ENCODE measurements around the gene ADCY5. TPM values are rescaled to one million over a fixed set of nuclear protein-coding genes. Genes with fewer than 3 reads are reported as not detected.

ADCY5 gene
- total RNA-seq, 1 experiment from 2014 or later = 0.90 TPM

GRCh38 chr3:123326531-123326930, 122.4 kb downstream of the ADCY5 start:
- DNase-seq (ENCODE audit: low spot score) = no peak

GRCh38 chr3:123325766-123326256, 123.1 kb downstream of the ADCY5 start:
- DNase-seq (ENCODE audit: low spot score) = no peak

- DNase-seq (ENCODE audit: low spot score) = no peak
These were observed 123.8 kb downstream of the ADCY5 start for GRCh38 chr3:123324880-123325765.

- no peak for DNase-seq (ENCODE audit: low spot score)
These were observed 125.1 kb downstream of the ADCY5 start for GRCh38 chr3:123323781-123324180.

GRCh38 chr3:123322866-123323265, 126.0 kb downstream of the ADCY5 start:
- no peak for DNase-seq (ENCODE audit: low spot score)

- DNase-seq (ENCODE audit: low spot score) = no peak
These were observed 127.1 kb downstream of the ADCY5 start for GRCh38 chr3:123321806-123322205.

- no peak for DNase-seq (ENCODE audit: low spot score)
These were observed 128.7 kb downstream of the ADCY5 start for GRCh38 chr3:123320221-123320620.

GRCh38 chr3:123319760-123320159, 129.1 kb downstream of the ADCY5 start:
- DNase-seq (ENCODE audit: low spot score) = no peak

GRCh38 chr3:123318374-123318773, 130.5 kb downstream of the ADCY5 start:
- DNase-seq (ENCODE audit: low spot score) = no peak

GRCh38 chr3:123317716-123318115, 131.2 kb downstream of the ADCY5 start:
- DNase-seq (ENCODE audit: low spot score) = no peak

- DNase-seq (ENCODE audit: low spot score) = no peak
These were observed 133.7 kb downstream of the ADCY5 start for GRCh38 chr3:123315271-123315595.

- no peak for DNase-seq (ENCODE audit: low spot score)
These were observed 134.3 kb downstream of the ADCY5 start for GRCh38 chr3:123314359-123315270.

- DNase-seq (ENCODE audit: low spot score) = no peak
These were observed 135.0 kb downstream of the ADCY5 start for GRCh38 chr3:123313889-123314288.

GRCh38 chr3:123312331-123313265, 136.3 kb downstream of the ADCY5 start:
- DNase-seq (ENCODE audit: low spot score) = no peak

- DNase-seq (ENCODE audit: low spot score) = no peak
These were observed 137.7 kb downstream of the ADCY5 start for GRCh38 chr3:123311201-123311600.

GRCh38 chr3:123310741-123311140, 138.1 kb downstream of the ADCY5 start:
- DNase-seq (ENCODE audit: low spot score) = no peak

- DNase-seq (ENCODE audit: low spot score) = no peak
These were observed 138.7 kb downstream of the ADCY5 start for GRCh38 chr3:123310186-123310585.

GRCh38 chr3:123307064-123307463, 141.8 kb downstream of the ADCY5 start:
- no peak for DNase-seq (ENCODE audit: low spot score)

GRCh38 chr3:123305192-123305591, 143.7 kb downstream of the ADCY5 start:
- no peak for DNase-seq (ENCODE audit: low spot score)

- DNase-seq (ENCODE audit: low spot score) = no peak
These were observed 144.8 kb downstream of the ADCY5 start for GRCh38 chr3:123303976-123304560.

- no peak for DNase-seq (ENCODE audit: low spot score)
These were observed 145.9 kb downstream of the ADCY5 start for GRCh38 chr3:123302961-123303360.

Measured in A172 (cell line).